KMS-11 (cell line): ENCODE measurements around the gene OMA1.
A peak's percentile ranks its signal among the peaks of the same experiment; 100 is the strongest.
"Not testable (repeated sequence)": the region's sequence is repeated elsewhere in the genome, so short reads cannot be mapped to it uniquely, and the experiment has no call there.

Experiments used
- H2AFZ ChIP-seq: fragments of 200-600 bp; sonication (generic); 2 replicates; pipeline ENCODE4 v1.6.1; 2016; ENCODE audit warnings: antibody characterized with exemption, mixed run types, low read depth
- H3K27ac ChIP-seq: fragments of 200-600 bp; sonication (generic); 2 replicates; pipeline ENCODE4 v1.6.1; 2016; ENCODE audit warnings: mild to moderate bottlenecking, mixed run types
- H3K27me3 ChIP-seq: fragments of 200-600 bp; sonication (generic); 2 replicates; pipeline ENCODE4 v1.6.1; 2017; ENCODE audit warnings: mild to moderate bottlenecking, low read depth, mixed run types, moderate library complexity; ENCODE audit not compliant: insufficient read depth
- H3K36me3 ChIP-seq: fragments of 200-600 bp; sonication (generic); 2 replicates; pipeline ENCODE4 v1.6.1; 2017; ENCODE audit warnings: mild to moderate bottlenecking, mixed run types; ENCODE audit not compliant: insufficient read depth
- H3K4me1 ChIP-seq: fragments of 200-600 bp; sonication (generic); 2 replicates; pipeline ENCODE4 v1.6.1; 2016; ENCODE audit warnings: mild to moderate bottlenecking, low read depth, mixed run types; ENCODE audit not compliant: poor library complexity, severe bottlenecking
- H3K4me2 ChIP-seq: fragments of 200-600 bp; sonication (generic); 2 replicates; pipeline ENCODE4 v1.7.0; 2016; ENCODE audit warnings: mild to moderate bottlenecking, mixed run types
- H3K4me3 ChIP-seq: fragments of 200-600 bp; sonication (generic); IDR thresholded peaks from 2 replicates; pipeline ENCODE4 v1.6.1; 2017; ENCODE audit warnings: low read depth, low read length, mixed read lengths; ENCODE audit not compliant: insufficient read depth
- H3K79me2 ChIP-seq: fragments of 200-600 bp; sonication (generic); 2 replicates; pipeline ENCODE4 v1.6.1; 2016; ENCODE audit warnings: low read depth, mixed run types; ENCODE audit not compliant: insufficient read depth
- H3K9ac ChIP-seq: fragments of 200-600 bp; sonication (generic); 2 replicates; pipeline ENCODE4 v1.6.1; 2016; ENCODE audit warnings: mild to moderate bottlenecking, mixed run types
- H4K20me1 ChIP-seq: fragments of 200-600 bp; sonication (generic); 2 replicates; pipeline ENCODE4 v1.6.1; 2016; ENCODE audit warnings: mild to moderate bottlenecking, mixed run types; ENCODE audit not compliant: insufficient read depth
- TF ChIP-seq, protein P1 (sequence below): fragments of 200-600 bp; sonication (generic); conservative IDR thresholded peaks from 2 replicates; pipeline ENCODE4 v1.6.1; 2017; ENCODE audit warnings: low read depth, mild to moderate bottlenecking, antibody characterized with exemption, low read length, moderate library complexity, mixed read lengths

OMA1 gene

DNA sequence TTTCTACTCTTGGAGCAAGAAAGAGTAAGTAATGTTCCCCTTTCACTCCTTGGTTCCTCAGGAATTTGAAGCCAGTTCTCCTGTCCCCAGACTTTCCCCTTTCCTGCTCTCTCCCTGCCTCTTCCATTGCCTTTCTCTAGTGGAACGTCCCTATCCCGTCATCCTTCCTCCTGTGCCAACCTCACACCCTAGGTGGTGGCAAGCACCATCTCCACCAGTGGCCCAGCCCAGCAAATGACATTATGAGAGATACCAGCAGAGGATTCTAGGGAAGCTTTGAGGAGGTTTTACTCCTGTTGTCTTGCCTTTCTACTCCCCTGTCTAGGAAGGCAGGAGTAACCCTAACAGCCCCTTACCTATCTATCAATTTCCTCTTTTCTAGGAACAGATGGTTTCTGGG, 38.6 kb upstream of the OMA1 start:
- no peak overlapping the region for H2AFZ ChIP-seq
- no peak overlapping the region for H3K4me2 ChIP-seq
- H3K27me3 ChIP-seq = no peaks in the 10 kb centered on the region
- no peaks in the 10 kb centered on the region for H3K36me3 ChIP-seq
- H4K20me1 ChIP-seq = no peaks in the 10 kb centered on the region
- TF ChIP-seq, protein P1, sequence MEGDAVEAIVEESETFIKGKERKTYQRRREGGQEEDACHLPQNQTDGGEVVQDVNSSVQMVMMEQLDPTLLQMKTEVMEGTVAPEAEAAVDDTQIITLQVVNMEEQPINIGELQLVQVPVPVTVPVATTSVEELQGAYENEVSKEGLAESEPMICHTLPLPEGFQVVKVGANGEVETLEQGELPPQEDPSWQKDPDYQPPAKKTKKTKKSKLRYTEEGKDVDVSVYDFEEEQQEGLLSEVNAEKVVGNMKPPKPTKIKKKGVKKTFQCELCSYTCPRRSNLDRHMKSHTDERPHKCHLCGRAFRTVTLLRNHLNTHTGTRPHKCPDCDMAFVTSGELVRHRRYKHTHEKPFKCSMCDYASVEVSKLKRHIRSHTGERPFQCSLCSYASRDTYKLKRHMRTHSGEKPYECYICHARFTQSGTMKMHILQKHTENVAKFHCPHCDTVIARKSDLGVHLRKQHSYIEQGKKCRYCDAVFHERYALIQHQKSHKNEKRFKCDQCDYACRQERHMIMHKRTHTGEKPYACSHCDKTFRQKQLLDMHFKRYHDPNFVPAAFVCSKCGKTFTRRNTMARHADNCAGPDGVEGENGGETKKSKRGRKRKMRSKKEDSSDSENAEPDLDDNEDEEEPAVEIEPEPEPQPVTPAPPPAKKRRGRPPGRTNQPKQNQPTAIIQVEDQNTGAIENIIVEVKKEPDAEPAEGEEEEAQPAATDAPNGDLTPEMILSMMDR = no peak
- no peak overlapping the region for H3K4me3 ChIP-seq
- H3K4me1 ChIP-seq = peaks cover 16% of the 10 kb centered on the region
- H3K27ac ChIP-seq = no peak overlapping the region
- H3K79me2 ChIP-seq = no peaks in the 10 kb centered on the region
- no peak overlapping the region for H3K9ac ChIP-seq

DNA sequence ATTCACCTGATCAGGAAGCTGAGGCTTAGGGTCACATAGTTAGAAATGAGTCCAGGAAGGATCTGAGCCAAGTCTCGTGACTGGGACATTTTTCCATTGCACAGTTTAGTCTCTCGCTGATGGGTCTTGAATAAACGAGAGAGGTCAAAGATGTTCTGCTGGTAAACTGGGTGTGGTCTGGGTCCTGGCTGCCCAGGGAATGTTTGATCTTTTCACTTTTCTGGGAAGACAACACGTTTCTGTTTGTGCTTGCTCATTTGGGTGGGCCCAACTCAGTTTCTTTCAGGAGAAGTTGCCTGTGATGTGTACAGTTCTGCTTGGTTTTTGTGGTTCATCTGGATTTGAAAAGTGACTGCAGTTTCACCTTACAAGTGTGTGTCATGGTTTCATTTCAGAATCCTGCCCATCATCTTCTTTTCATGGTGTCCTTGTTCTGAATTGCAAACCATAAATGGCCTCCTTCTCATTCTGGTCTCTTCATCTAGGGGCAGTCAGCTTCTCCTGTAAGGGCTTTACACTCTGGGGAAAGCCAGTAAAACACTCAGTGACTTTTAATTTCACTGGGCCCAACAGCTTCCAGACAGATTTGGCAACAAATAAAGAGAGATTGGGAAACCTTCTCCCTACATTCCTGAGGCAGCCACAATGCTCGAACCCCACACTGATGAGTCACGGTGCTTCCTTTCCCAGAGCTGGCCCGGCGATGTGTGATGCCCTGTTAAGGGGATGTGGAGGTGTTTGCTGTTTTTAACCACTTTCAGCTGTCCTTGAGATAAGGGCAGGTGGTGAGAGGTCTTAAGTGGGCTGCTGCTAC, 37.8 kb upstream of the OMA1 start:
- TF ChIP-seq, protein P1 = no peak
- Histone ChIP-seq H3K9ac (no peak overlapping the region), H3K4me1 (peaks cover 16% of the 10 kb centered on the region), H3K4me3 (no peak overlapping the region), H4K20me1 (no peaks in the 10 kb centered on the region), H2AFZ (no peak overlapping the region; the same call in 1 of the 2 replicates), H3K36me3 (no peaks in the 10 kb centered on the region), H3K4me2 (0 out of 2 replicates have a peak overlapping the region, but pooled peaks have one; percentile 22), H3K27ac (no peak overlapping the region), H3K27me3 (no peaks in the 10 kb centered on the region), H3K79me2 (no peaks in the 10 kb centered on the region)

DNA sequence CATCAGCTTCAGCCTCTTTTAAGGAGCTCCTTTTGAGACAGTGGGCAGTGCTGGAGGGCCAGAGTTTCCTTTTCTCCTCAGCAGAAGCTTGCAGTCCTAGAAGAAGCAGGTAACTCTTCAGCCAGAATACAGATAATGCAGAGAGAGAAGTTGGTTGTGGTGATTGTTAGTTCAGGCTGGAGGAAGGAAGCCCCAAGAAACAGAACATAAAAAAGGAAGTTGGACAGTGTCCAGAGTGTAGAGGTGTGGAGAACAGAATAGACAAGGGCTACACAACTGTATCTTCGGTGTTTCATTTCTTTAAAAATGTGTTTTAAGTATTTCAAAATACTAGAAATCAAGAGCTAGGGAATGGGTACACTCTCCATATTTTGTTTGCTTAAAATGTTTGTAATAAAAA, 37.0 kb upstream of the OMA1 start:
- H4K20me1 ChIP-seq = no peaks in the 10 kb centered on the region
- no peak overlapping the region for H3K9ac ChIP-seq
- H3K27ac ChIP-seq = no peak overlapping the region
- no peaks in the 10 kb centered on the region for H3K79me2 ChIP-seq
- 0 out of 2 replicates have a peak overlapping the region, but pooled peaks have one; percentile 22 for H3K4me2 ChIP-seq
- H2AFZ ChIP-seq = no peak overlapping the region
- peaks cover 16% of the 10 kb centered on the region for H3K4me1 ChIP-seq
- no peak overlapping the region for H3K4me3 ChIP-seq
- no peaks in the 10 kb centered on the region for H3K27me3 ChIP-seq
- H3K36me3 ChIP-seq = no peaks in the 10 kb centered on the region
- TF ChIP-seq, protein P1 = no peak

DNA sequence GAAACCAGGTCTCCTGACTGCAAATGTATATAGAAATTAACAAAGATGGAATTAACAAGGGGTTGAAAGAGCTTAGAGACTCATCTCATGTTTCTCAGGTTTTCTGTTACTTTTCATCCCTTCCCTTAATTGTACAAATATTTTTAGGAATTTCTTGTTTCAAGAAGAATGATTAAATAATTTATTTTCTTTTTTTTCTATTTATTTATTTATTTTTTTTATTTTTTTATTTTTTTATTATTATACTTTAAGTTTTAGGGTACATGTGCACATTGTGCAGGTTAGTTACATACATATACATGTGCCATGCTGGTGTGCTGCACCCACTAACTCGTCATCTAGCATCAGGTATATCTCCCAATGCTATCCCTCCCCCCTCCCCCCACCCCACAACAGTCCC, 35.6 kb upstream of the OMA1 start:
- H2AFZ ChIP-seq, H3K27me3 ChIP-seq, H4K20me1 ChIP-seq, H3K4me2 ChIP-seq, H3K4me3 ChIP-seq, H3K27ac ChIP-seq, H3K9ac ChIP-seq, H3K79me2 ChIP-seq, H3K36me3 ChIP-seq: not testable (repeated sequence)
- peaks cover 16% of the 10 kb centered on the region for H3K4me1 ChIP-seq

DNA sequence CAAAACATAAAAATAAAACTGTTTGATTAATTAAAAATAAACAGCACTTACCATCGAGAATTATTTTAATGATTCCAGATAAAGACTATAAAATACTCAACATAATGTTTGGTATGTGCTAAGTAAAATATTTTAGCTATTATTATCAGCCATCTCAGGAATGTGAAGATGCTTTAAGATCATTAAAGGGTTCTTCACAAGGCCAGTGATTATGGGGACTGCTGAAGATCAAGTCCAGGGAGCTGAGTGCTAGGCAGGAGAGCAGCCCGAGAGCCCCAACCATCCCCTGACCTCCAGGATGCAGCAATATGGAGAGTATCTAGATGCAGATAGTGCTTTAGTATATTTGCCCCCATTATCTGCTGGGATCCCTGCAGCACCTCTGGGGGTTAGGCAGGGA, 35.1 kb upstream of the OMA1 start:
- no peak overlapping the region for H2AFZ ChIP-seq
- no peaks in the 10 kb centered on the region for H3K79me2 ChIP-seq
- no peaks in the 10 kb centered on the region for H3K27me3 ChIP-seq

More for the DNA sequence above, 35.1 kb upstream of the OMA1 start:
- Histone ChIP-seq H3K4me3 (no peak overlapping the region), H3K4me1 (peaks cover 16% of the 10 kb centered on the region), H3K36me3 (no peaks in the 10 kb centered on the region), H3K9ac (no peak overlapping the region), H3K4me2 (no peak overlapping the region), H4K20me1 (no peaks in the 10 kb centered on the region), H3K27ac (no peak overlapping the region)
- TF ChIP-seq, protein P1 = no peak
